NB4 (cell line): ENCODE measurements around the gene SPATA7.

Source experiments
- MYC ChIP-seq: IDR thresholded peaks from 2 replicates; pipeline ENCODE4 v1.6.1; 2011; ENCODE audit warnings: low read depth, low read length
- POLR2A ChIP-seq: IDR thresholded peaks from 2 replicates; pipeline ENCODE4 v1.6.1; 2011; ENCODE audit warnings: mild to moderate bottlenecking; ENCODE audit not compliant: insufficient read length; ENCODE audit errors: extremely low read depth
- TF ChIP-seq, protein P1 (sequence below): IDR thresholded peaks from one replicate; pipeline ENCODE4 v1.5.1; 2012; ENCODE audit warnings: low read depth, low read length

DNA sequence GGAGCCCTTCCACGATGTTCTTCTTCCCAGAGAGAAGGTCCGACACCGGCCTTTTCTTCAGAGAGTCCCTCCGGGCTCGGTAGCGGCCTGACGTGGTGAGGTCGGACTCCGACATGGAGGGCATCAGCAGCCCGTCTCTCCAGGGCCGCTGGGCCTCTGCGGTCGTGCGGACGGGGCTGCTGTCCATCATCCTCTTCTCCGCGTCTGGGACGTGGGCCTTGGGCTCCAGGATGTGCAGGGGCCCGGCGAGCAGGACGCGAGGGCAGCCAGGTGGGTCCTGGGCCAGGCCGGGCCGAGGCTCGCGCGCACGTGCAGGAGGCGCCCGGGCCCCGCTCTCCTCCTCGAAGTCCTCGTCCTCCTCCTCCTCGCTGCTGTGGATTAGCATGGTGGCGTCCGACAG lies 93.5 kb downstream of the SPATA7 start:
- TF ChIP-seq, protein P1, sequence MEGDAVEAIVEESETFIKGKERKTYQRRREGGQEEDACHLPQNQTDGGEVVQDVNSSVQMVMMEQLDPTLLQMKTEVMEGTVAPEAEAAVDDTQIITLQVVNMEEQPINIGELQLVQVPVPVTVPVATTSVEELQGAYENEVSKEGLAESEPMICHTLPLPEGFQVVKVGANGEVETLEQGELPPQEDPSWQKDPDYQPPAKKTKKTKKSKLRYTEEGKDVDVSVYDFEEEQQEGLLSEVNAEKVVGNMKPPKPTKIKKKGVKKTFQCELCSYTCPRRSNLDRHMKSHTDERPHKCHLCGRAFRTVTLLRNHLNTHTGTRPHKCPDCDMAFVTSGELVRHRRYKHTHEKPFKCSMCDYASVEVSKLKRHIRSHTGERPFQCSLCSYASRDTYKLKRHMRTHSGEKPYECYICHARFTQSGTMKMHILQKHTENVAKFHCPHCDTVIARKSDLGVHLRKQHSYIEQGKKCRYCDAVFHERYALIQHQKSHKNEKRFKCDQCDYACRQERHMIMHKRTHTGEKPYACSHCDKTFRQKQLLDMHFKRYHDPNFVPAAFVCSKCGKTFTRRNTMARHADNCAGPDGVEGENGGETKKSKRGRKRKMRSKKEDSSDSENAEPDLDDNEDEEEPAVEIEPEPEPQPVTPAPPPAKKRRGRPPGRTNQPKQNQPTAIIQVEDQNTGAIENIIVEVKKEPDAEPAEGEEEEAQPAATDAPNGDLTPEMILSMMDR: no peak
- TF ChIP-seq POLR2A (no peak), MYC (no peak)
